K562 (cell line): ENCODE results near the gene SERTAD2. TPM values are rescaled to one million over a fixed set of nuclear protein-coding genes. Genes with fewer than 3 reads are reported as not detected.
A peak's percentile ranks its signal among the peaks of the same experiment; 100 is the strongest.

Experiments
- CBFA2T3 ChIP-seq: fragments of 450-650 bp; IDR thresholded peaks from 2 replicates; pipeline ENCODE4 v1.6.1; 2017
- EP400 ChIP-seq: fragments of 450-650 bp; IDR thresholded peaks from 2 replicates; pipeline ENCODE4 v1.6.1; 2017; ENCODE audit warnings: antibody characterized with exemption, mild to moderate bottlenecking, moderate library complexity
- FOS ChIP-seq: IDR thresholded peaks from 3 replicates; pipeline ENCODE4 v1.6.1; 2011; ENCODE audit not compliant: insufficient read length; ENCODE audit errors: extremely low read depth
- ILF3 ChIP-seq: fragments of 450-650 bp; IDR thresholded peaks from 2 replicates; pipeline ENCODE4 v1.6.1; 2018; ENCODE audit warnings: antibody characterized with exemption, mild to moderate bottlenecking, moderate library complexity, borderline replicate concordance
- ILK ChIP-seq: fragments of 450-650 bp; IDR thresholded peaks from 2 replicates; pipeline ENCODE4 v1.6.1; 2016; ENCODE audit warnings: missing genetic modification characterization, low read depth, mild to moderate bottlenecking, missing compliant biosample characterization, moderate library complexity, borderline replicate concordance
- KDM1A ChIP-seq, 2 experiments: fragments of 450-650 bp; IDR thresholded peaks; 2 replicates each; pipeline ENCODE4 v1.6.1; 2016; ENCODE audit warnings: mild to moderate bottlenecking in 2 of 2
- KDM5B ChIP-seq: fragments of 200-600 bp; sonication (generic); IDR thresholded peaks from 2 replicates; pipeline ENCODE4 v1.6.1; 2012; ENCODE audit warnings: low read depth, mild to moderate bottlenecking, moderate library complexity, low read length, control low read depth, inconsistent platforms; ENCODE audit not compliant: insufficient replicate concordance
- KHSRP ChIP-seq: fragments of 450-650 bp; IDR thresholded peaks from 2 replicates; pipeline ENCODE4 v1.6.1; 2017
- NCOA4 ChIP-seq: fragments of 450-650 bp; IDR thresholded peaks from 2 replicates; pipeline ENCODE4 v1.6.1; 2018; ENCODE audit warnings: mild to moderate bottlenecking; ENCODE audit not compliant: partially characterized antibody
- NFATC3 ChIP-seq: fragments of 450-650 bp; IDR thresholded peaks from 2 replicates; pipeline ENCODE4 v1.6.1; 2017; ENCODE audit warnings: mild to moderate bottlenecking
- NFYB ChIP-seq: IDR thresholded peaks from 2 replicates; pipeline ENCODE4 v1.6.1; 2011; ENCODE audit warnings: mild to moderate bottlenecking, moderate library complexity; ENCODE audit not compliant: insufficient read length; ENCODE audit errors: extremely low read depth
- PKNOX1 ChIP-seq: fragments of 450-650 bp; IDR thresholded peaks from 2 replicates; pipeline ENCODE4 v1.6.1; 2016
- POLR2AphosphoS2 ChIP-seq: IDR thresholded peaks from 2 replicates; pipeline ENCODE4 v1.6.1; 2012; ENCODE audit warnings: low read length, improper control_type of control experiment
- POLR2AphosphoS5 ChIP-seq: IDR thresholded peaks from 2 replicates; pipeline ENCODE4 v1.6.1; 2011; ENCODE audit warnings: mild to moderate bottlenecking, low read depth, low read length, moderate library complexity; ENCODE audit not compliant: control insufficient read depth, insufficient read depth
- PRPF4 ChIP-seq: fragments of 200-400 bp; formaldehyde crosslinking; IDR thresholded peaks from one replicate; pipeline ENCODE4 v1.6.1; 2017; ENCODE audit warnings: low read length, low read depth, mild to moderate bottlenecking; ENCODE audit not compliant: insufficient read depth, poor library complexity, severe bottlenecking
- RCOR1 ChIP-seq, 2 experiments: IDR thresholded peaks; 2 replicates each; pipeline ENCODE4 v1.6.1; 2012; ENCODE audit warnings: low read depth in 2 of 2, low read length in 2 of 2, borderline replicate concordance in 1 of 2, improper control_type of control experiment in 1 of 2
- SMARCA5 ChIP-seq: fragments of 450-650 bp; IDR thresholded peaks from 2 replicates; pipeline ENCODE4 v1.6.1; 2016
- SNRNP70 ChIP-seq: fragments of 200-400 bp; formaldehyde crosslinking; optimal IDR thresholded peaks from 2 replicates; pipeline ENCODE3; 2017; ENCODE audit warnings: low read depth, low read length
- TFAP4 ChIP-seq: sonication (generic); formaldehyde crosslinking; IDR thresholded peaks from 2 replicates; pipeline ENCODE4 v1.8.0; 2022; ENCODE audit warnings: missing genetic modification reagents, mild to moderate bottlenecking, moderate library complexity, borderline replicate concordance
- ZBTB34 ChIP-seq: fragments of 250-450 bp; sonication (Bioruptor Pico); IDR thresholded peaks from 2 replicates; pipeline ENCODE4 v1.8.0; 2021; ENCODE audit warnings: mild to moderate bottlenecking, moderate library complexity
- ZFP36 ChIP-seq: fragments of 150-350 bp; IDR thresholded peaks from 2 replicates; pipeline ENCODE4 v1.6.1; 2018; ENCODE audit warnings: low read length, low read depth; ENCODE audit not compliant: partially characterized antibody
- ZKSCAN1 ChIP-seq: fragments of 150-350 bp; IDR thresholded peaks from 2 replicates; pipeline ENCODE4 v1.6.1; 2016; ENCODE audit warnings: low read depth, low read length
- ZNF41 ChIP-seq: fragments of 250-450 bp; sonication (Bioruptor Pico); conservative IDR thresholded peaks from 2 replicates; pipeline ENCODE4 v1.4.0; 2020; ENCODE audit warnings: mild to moderate bottlenecking
- polyA plus RNA-seq, 8 experiments: library from polyadenylated mRNA; depleted of rRNA in 4 of 8; stranded (reverse) in 5 of 8; unstranded in 3 of 8; fragments of >200 nt; fragmentation: Nextera tagmentation in 2 of 8; fragmentation: Illumina TruSeq in 1 of 8; extraction: Ambion mirVana in 2 of 8; extraction: Trizol in 1 of 8; gene quantifications; 2 replicates each; pipeline versions ENCODE4 v1.2.1 to v1.2.3, GENCODE V29; 2011 to 2014; ENCODE audit warnings: inconsistent platforms in 1 of 8, missing spikeins in 1 of 8
- total RNA-seq, 7 experiments: library from RNA; depleted of rRNA in 6 of 7; stranded (reverse); fragments of >200 nt in 6 of 7; fragmentation: Illumina TruSeq in 2 of 7; extraction: Trizol in 2 of 7; gene quantifications; 2 replicates each; pipeline versions ENCODE4 v1.2.1 to v1.2.3, GENCODE V29; 2011 to 2021; ENCODE audit warnings: low replicate concordance in 1 of 7
- TF ChIP-seq, protein P1 (sequence below): fragments of 250-450 bp; sonication (Bioruptor Pico); IDR thresholded peaks from 2 replicates; pipeline ENCODE4 v1.5.1; 2021; ENCODE audit warnings: mild to moderate bottlenecking

Gene SERTAD2
- total and polyA plus RNA-seq, 9 of the 15 experiments (the other 6 are each of a cell fraction or from before 2014, with no cell fraction given): 3.0 to 12.5 (median 6.1) TPM

GRCh38 chr2:64627860-64628841 lies 25.6 kb downstream of the SERTAD2 start (continued):
- TF ChIP-seq PKNOX1 (no peak), EP400 (no peak), ILK (tag) (no peak), ZFP36 (peak; percentile 87), CBFA2T3 (peak; percentile 12; the same call in 1 of the 2 replicates), SNRNP70 (no peak), PRPF4 (no peak), ILF3 (no peak), FOS (no peak), KDM5B (no peak), KHSRP (no peak), RCOR1 (IDR thresholded peaks at IDR 0.05; ENCODE audit: borderline replicate concordance in 1 of 2, low read depth in 2 of 2, low read length in 2 of 2) (peak in 1 of 2 experiments; percentile 25; a peak in 2 of 4 replicates), POLR2AphosphoS5 (no peak), TFAP4 (CRISPR knock-in tag) (no peak), ZNF41 (CRISPR knock-in tag) (no peak), NFATC3 (no peak), SMARCA5 (peak; percentile 71; the same call in 1 of the 2 replicates), ZKSCAN1 (no peak), POLR2AphosphoS2 (no peak), NCOA4 (no peak), ZBTB34 (CRISPR knock-in tag) (no peak), NFYB (no peak), KDM1A (IDR thresholded peaks at IDR 0.05) (peak; percentile 70 to 79)
- TF ChIP-seq, protein P1, sequence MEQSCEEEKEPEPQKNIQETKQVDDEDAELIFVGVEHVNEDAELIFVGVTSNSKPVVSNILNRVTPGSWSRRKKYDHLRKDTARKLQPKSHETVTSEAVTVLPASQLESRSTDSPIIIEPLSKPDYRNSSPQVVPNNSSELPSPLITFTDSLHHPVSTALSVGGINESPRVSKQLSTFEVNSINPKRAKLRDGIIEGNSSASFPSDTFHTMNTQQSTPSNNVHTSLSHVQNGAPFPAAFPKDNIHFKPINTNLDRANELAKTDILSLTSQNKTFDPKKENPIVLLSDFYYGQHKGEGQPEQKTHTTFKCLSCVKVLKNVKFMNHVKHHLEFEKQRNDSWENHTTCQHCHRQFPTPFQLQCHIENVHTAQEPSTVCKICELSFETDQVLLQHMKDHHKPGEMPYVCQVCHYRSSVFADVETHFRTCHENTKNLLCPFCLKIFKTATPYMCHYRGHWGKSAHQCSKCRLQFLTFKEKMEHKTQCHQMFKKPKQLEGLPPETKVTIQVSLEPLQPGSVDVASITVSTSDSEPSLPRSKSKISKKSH: no peak
